HEK293 (cell line): ENCODE measurements around the gene PIF1.

Source experiments
- CTCF ChIA-PET: fragments of 350-600 bp; formaldehyde crosslinking; extraction: SDS; loops from one replicate; lab custom pipeline; 2021; ENCODE audit warnings: antibody characterized with exemption; lab: Yijun Ruan, JAX
- POLR2A ChIA-PET: fragments of 300-600 bp; formaldehyde crosslinking; extraction: SDS; loops from one replicate; lab custom pipeline; 2020; ENCODE audit warnings: antibody characterized with exemption, inconsistent platforms; lab: Yijun Ruan, JAX
- H3K27ac ChIP-seq: fragments of 200-500 bp; sonication (Bioruptor generic); 2 replicates; pipeline ENCODE4 v1.5.1; 2014; ENCODE audit warnings: low read depth, low read length, control low read depth, inconsistent platforms; ENCODE audit errors: extremely low read depth
- H3K36me3 ChIP-seq, 2 experiments: fragments of 200-500 bp in 1 of 2; sonication (Bioruptor generic) in 1 of 2; 1 replicate in 1 of 2; 2 replicates in 1 of 2; pipeline ENCODE4 v1.5.1; 2014 to 2017; ENCODE audit warnings: inconsistent platforms in 2 of 2, low read length in 2 of 2; ENCODE audit not compliant: control insufficient read depth in 2 of 2, insufficient read depth in 1 of 2
- H3K4me1 ChIP-seq: fragments of 200-500 bp; sonication (Bioruptor generic); 2 replicates; pipeline ENCODE4 v1.5.1; 2014; ENCODE audit warnings: mild to moderate bottlenecking, low read length, inconsistent platforms; ENCODE audit not compliant: control insufficient read depth, insufficient read depth
- H3K4me3 ChIP-seq: 2 replicates; pipeline ENCODE4 v1.5.1; 2011; ENCODE audit warnings: low read depth, mild to moderate bottlenecking, control low read depth, low read length, moderate library complexity
- H3K9me3 ChIP-seq: fragments of 200-500 bp; sonication (Bioruptor generic); 2 replicates; pipeline ENCODE4 v1.5.1; 2014; ENCODE audit warnings: low read depth, low read length, inconsistent platforms; ENCODE audit not compliant: control insufficient read depth, insufficient read depth
- GLI2 ChIP-seq: fragments of 450-650 bp; formaldehyde crosslinking; IDR thresholded peaks from 2 replicates; pipeline ENCODE4; 2017; ENCODE audit warnings: missing biosample characterization, missing genetic modification characterization, low read depth, borderline replicate concordance
- HOXA7 ChIP-seq: sonication (generic); formaldehyde crosslinking; IDR thresholded peaks from 2 replicates; pipeline ENCODE4 v1.8.1; 2022; ENCODE audit warnings: missing genetic modification reagents, borderline replicate concordance
- HOXC10 ChIP-seq: sonication (generic); formaldehyde crosslinking; IDR thresholded peaks from 2 replicates; pipeline ENCODE4 v1.8.1; 2023; ENCODE audit warnings: mild to moderate bottlenecking, missing genetic modification reagents
- KLF1 ChIP-seq: fragments of 450-650 bp; formaldehyde crosslinking; IDR thresholded peaks from 2 replicates; pipeline ENCODE4 v1.5.1; 2016; ENCODE audit warnings: missing biosample characterization, missing genetic modification characterization
- KLF7 ChIP-seq: fragments of 450-650 bp; formaldehyde crosslinking; IDR thresholded peaks from 2 replicates; pipeline ENCODE4 v1.5.1; 2016; ENCODE audit warnings: missing biosample characterization, missing genetic modification characterization, borderline replicate concordance
- KLF9 ChIP-seq: fragments of 450-650 bp; formaldehyde crosslinking; IDR thresholded peaks from 2 replicates; pipeline ENCODE4 v1.5.1; 2016; ENCODE audit warnings: missing biosample characterization, missing genetic modification characterization, low read depth
- ZBTB26 ChIP-seq: fragments of 450-650 bp; formaldehyde crosslinking; optimal IDR thresholded peaks from 2 replicates; pipeline ENCODE3; 2016; ENCODE audit warnings: missing biosample characterization, mild to moderate bottlenecking, missing genetic modification characterization
- ZBTB49 ChIP-seq: fragments of 450-650 bp; formaldehyde crosslinking; IDR thresholded peaks from 2 replicates; pipeline ENCODE4 v1.5.1; 2016; ENCODE audit warnings: missing biosample characterization, missing genetic modification characterization, low read depth
- ZFHX2 ChIP-seq: fragments of 450-650 bp; formaldehyde crosslinking; conservative IDR thresholded peaks from 2 replicates; pipeline ENCODE4 v1.5.1; 2016; ENCODE audit warnings: missing biosample characterization, missing genetic modification characterization
- ZNF10 ChIP-seq: fragments of 450-650 bp; formaldehyde crosslinking; IDR thresholded peaks from 2 replicates; pipeline ENCODE4 v1.5.1; 2017; ENCODE audit warnings: missing biosample characterization, missing genetic modification characterization
- ZNF175 ChIP-seq: fragments of 450-650 bp; formaldehyde crosslinking; IDR thresholded peaks from 2 replicates; pipeline ENCODE4 v1.5.1; 2016; ENCODE audit warnings: missing biosample characterization, missing genetic modification characterization
- ZNF266 ChIP-seq: fragments of 450-650 bp; formaldehyde crosslinking; IDR thresholded peaks from 2 replicates; pipeline ENCODE4 v1.5.1; 2016; ENCODE audit warnings: missing biosample characterization, missing genetic modification characterization, low read depth
- ZNF514 ChIP-seq: fragments of 450-650 bp; formaldehyde crosslinking; IDR thresholded peaks from 2 replicates; pipeline ENCODE4 v1.5.1; 2016; ENCODE audit warnings: missing biosample characterization, missing genetic modification characterization
- ZNF518A ChIP-seq: fragments of 450-650 bp; formaldehyde crosslinking; conservative IDR thresholded peaks from 2 replicates; pipeline ENCODE4 v1.5.1; 2016; ENCODE audit warnings: low read depth, missing biosample characterization, missing genetic modification characterization
- ZNF560 ChIP-seq: fragments of 450-650 bp; formaldehyde crosslinking; IDR thresholded peaks from 2 replicates; pipeline ENCODE4 v1.5.1; 2017; ENCODE audit warnings: missing biosample characterization, missing genetic modification characterization, borderline replicate concordance
- ZNF76 ChIP-seq: fragments of 450-650 bp; formaldehyde crosslinking; IDR thresholded peaks from 2 replicates; pipeline ENCODE4; 2016; ENCODE audit warnings: low read depth, missing biosample characterization, missing genetic modification characterization, borderline replicate concordance
- TF ChIP-seq, protein P1 (sequence below): sonication (generic); formaldehyde crosslinking; IDR thresholded peaks from 2 replicates; pipeline ENCODE4 v1.8.1; 2022; ENCODE audit warnings: mild to moderate bottlenecking, moderate library complexity, missing genetic modification reagents
- TF ChIP-seq, protein P2 (sequence below): fragments of 450-650 bp; formaldehyde crosslinking; IDR thresholded peaks from 2 replicates; pipeline ENCODE4 v1.5.1; 2017; ENCODE audit warnings: missing biosample characterization, missing genetic modification characterization

PIF1 gene

DNA sequence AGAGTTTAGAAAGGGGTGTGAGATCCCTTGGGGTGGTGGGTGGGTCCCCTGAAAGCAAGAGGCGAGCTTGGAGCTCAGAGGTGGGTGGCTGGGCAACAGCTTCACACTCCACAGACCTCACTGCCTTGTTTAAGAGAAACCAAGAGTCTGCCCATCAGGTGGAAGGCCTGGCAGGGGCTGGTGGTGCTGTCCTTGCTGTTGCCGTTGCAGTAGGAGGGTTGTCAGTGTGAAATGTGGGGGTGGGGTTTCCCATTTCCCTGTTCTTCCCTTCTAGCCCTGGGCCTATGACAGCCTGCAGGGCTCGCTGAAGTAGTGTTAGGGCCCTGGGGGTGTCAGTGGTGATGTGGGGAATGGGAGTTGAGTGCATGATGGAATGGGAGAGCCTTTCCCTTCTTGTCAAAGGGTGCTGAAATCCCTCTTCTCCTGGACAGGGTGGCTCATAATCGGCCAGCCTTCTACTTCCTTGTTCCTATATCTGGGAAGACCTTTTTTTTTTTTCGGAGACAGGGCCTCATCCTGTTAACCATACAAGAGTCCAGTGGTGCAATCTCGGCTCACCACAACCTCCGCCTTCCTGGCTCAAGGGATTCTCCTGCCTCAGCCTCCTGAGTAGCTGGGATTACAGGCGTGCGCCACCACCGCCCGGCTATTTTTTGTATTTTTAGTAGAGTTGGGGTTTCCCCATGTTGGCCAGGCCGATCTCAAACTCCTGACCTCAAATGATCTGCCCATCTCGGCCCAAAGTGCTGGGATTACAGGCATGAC lies 20.6 kb upstream of the PIF1 start:
- TF ChIP-seq, protein P1, sequence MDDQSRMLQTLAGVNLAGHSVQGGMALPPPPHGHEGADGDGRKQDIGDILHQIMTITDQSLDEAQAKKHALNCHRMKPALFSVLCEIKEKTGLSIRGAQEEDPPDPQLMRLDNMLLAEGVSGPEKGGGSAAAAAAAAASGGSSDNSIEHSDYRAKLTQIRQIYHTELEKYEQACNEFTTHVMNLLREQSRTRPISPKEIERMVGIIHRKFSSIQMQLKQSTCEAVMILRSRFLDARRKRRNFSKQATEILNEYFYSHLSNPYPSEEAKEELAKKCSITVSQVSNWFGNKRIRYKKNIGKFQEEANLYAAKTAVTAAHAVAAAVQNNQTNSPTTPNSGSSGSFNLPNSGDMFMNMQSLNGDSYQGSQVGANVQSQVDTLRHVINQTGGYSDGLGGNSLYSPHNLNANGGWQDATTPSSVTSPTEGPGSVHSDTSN (CRISPR knock-in tag), result no peak
- no peak for TF ChIP-seq ZNF560 (tag by site-specific recombination)
- no peak for TF ChIP-seq KLF1 (tag by site-specific recombination)
- TF ChIP-seq ZNF76 (tag by site-specific recombination), result no peak
- no peak for TF ChIP-seq ZNF10
- no peak for TF ChIP-seq KLF7 (tag by site-specific recombination)
- no peak for TF ChIP-seq ZNF266 (tag by site-specific recombination)
- no peak for TF ChIP-seq KLF9 (tag by site-specific recombination)
- TF ChIP-seq ZBTB26 (tag by site-specific recombination), result no peak
- no peak for TF ChIP-seq ZFHX2 (tag by site-specific recombination)
- no peak for TF ChIP-seq ZBTB49 (tag by site-specific recombination)
- TF ChIP-seq HOXC10 (CRISPR knock-in tag), result no peak
- TF ChIP-seq ZNF518A (tag by site-specific recombination), result no peak
- no peak for TF ChIP-seq HOXA7 (CRISPR knock-in tag)
- TF ChIP-seq ZNF514 (tag by site-specific recombination), result no peak
- no peak for TF ChIP-seq GLI2 (tag by site-specific recombination)
- TF ChIP-seq, protein P2, sequence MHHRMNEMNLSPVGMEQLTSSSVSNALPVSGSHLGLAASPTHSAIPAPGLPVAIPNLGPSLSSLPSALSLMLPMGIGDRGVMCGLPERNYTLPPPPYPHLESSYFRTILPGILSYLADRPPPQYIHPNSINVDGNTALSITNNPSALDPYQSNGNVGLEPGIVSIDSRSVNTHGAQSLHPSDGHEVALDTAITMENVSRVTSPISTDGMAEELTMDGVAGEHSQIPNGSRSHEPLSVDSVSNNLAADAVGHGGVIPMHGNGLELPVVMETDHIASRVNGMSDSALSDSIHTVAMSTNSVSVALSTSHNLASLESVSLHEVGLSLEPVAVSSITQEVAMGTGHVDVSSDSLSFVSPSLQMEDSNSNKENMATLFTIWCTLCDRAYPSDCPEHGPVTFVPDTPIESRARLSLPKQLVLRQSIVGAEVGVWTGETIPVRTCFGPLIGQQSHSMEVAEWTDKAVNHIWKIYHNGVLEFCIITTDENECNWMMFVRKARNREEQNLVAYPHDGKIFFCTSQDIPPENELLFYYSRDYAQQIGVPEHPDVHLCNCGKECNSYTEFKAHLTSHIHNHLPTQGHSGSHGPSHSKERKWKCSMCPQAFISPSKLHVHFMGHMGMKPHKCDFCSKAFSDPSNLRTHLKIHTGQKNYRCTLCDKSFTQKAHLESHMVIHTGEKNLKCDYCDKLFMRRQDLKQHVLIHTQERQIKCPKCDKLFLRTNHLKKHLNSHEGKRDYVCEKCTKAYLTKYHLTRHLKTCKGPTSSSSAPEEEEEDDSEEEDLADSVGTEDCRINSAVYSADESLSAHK (tag by site-specific recombination), result no peak
- no peak for TF ChIP-seq ZNF175 (tag by site-specific recombination)
- POLR2A ChIA-PET, result interaction anchor here (0.5 kb wide), 1 partner anchor 34 kb away, joined by 3 read pairs; no protein-coding TSS in a partner anchor
- Histone ChIP-seq H3K4me3 (no peak overlapping the region), H3K4me1 (no peaks in the 10 kb centered on the region), H3K36me3 (peaks cover 0 to 12% of the 10 kb centered on the region in 2 experiments; a peak in 2 of 3 replicates), H3K27ac (no peak overlapping the region), H3K9me3 (no peaks in the 10 kb centered on the region)
- CTCF ChIA-PET, result no interaction called here
